ENCODE data around the gene RPL28.

The RPL28 gene

GRCh38 chr19:55441319-55441691 is 55.6 kb downstream of the RPL28 start:
- no peak for TF ChIP-seq CTCF (conservative IDR thresholded peaks at IDR 0.05)
- H3K27ac ChIP-seq, result no peak overlapping the region

GRCh38 chr19:55441692-55442321 is 56.1 kb downstream of the RPL28 start:
- H3K27ac ChIP-seq, result no peak overlapping the region
- no peak for TF ChIP-seq CTCF (conservative IDR thresholded peaks at IDR 0.05)

GRCh38 chr19:55442372-55442961 is 56.7 kb downstream of the RPL28 start:
- TF ChIP-seq CTCF (conservative IDR thresholded peaks at IDR 0.05), result peak; percentile 19; the same call in 1 of the 2 replicates
- H3K27ac ChIP-seq, result no peak overlapping the region

- no peak within 1 kb of the TSS for H3K27ac ChIP-seq
- no peak for TF ChIP-seq CTCF (conservative IDR thresholded peaks at IDR 0.05)
Observed at GRCh38 chr19:55443045-55443823, 57.5 kb downstream of the RPL28 start, which contains the start of gene SHISA7. Gene SHISA7 (minus strand): TSS chr19:55443300. CDS start chr19:55442863, 437 bp downstream.

- H3K27ac ChIP-seq, result no peak overlapping the region
- no peak for TF ChIP-seq CTCF (conservative IDR thresholded peaks at IDR 0.05)
Observed at GRCh38 chr19:55443824-55444480, 58.2 kb downstream of the RPL28 start.

GRCh38 chr19:55444646-55445045 is 58.9 kb downstream of the RPL28 start:
- TF ChIP-seq CTCF (conservative IDR thresholded peaks at IDR 0.05), result no peak
- no peak overlapping the region for H3K27ac ChIP-seq

- no peak for TF ChIP-seq CTCF (conservative IDR thresholded peaks at IDR 0.05)
- H3K27ac ChIP-seq, result no peak overlapping the region
Observed at GRCh38 chr19:55446060-55446459, 60.3 kb downstream of the RPL28 start.

Data from VCaP (cell line).